Left hindlimb (tissue), 1 donor: ENCODE results near the gene GOPC.
A peak's percentile ranks its signal among the peaks of the same experiment; 100 is the strongest.
"Not testable (repeated sequence)": the region's sequence is repeated elsewhere in the genome, so short reads cannot be mapped to it uniquely, and the experiment has no call there.

Experiments
- DNase-seq: peaks from one replicate; pipeline ENCODE4 v3.0.0-alpha.2; 2018

GOPC gene

GRCh38 chr6:117547688-117548621, 54.4 kb downstream of the GOPC start:
- peak; percentile 74 for DNase-seq

GRCh38 chr6:117546674-117547073, 55.6 kb downstream of the GOPC start:
- DNase-seq = no peak

- DNase-seq = no peak
These were observed 57.1 kb downstream of the GOPC start for GRCh38 chr6:117545161-117545595.

- DNase-seq = no peak
These were observed 57.6 kb downstream of the GOPC start for GRCh38 chr6:117544716-117545115.

- DNase-seq = no peak
These were observed 59.8 kb downstream of the GOPC start for GRCh38 chr6:117542493-117542892.

GRCh38 chr6:117540670-117541069, 61.6 kb downstream of the GOPC start:
- no peak for DNase-seq

- DNase-seq = no peak
These were observed 63.7 kb downstream of the GOPC start for GRCh38 chr6:117538615-117539014.

- no peak for DNase-seq
These were observed 66.0 kb downstream of the GOPC start for GRCh38 chr6:117536317-117536716.

GRCh38 chr6:117534974-117535373, 67.3 kb downstream of the GOPC start:
- no peak for DNase-seq

GRCh38 chr6:117533775-117534174, 68.5 kb downstream of the GOPC start:
- no peak for DNase-seq

GRCh38 chr6:117531809-117532725, 70.2 kb downstream of the GOPC start:
- no peak for DNase-seq

GRCh38 chr6:117531346-117531745, 71.0 kb downstream of the GOPC start:
- no peak for DNase-seq

GRCh38 chr6:117530467-117531242, 71.7 kb downstream of the GOPC start:
- no peak for DNase-seq

- DNase-seq = no peak
These were observed 76.7 kb downstream of the GOPC start for GRCh38 chr6:117525607-117526006.

GRCh38 chr6:117521791-117522502, 80.4 kb downstream of the GOPC start:
- DNase-seq = no peak

- DNase-seq = no peak
These were observed 81.5 kb downstream of the GOPC start for GRCh38 chr6:117520603-117521395.

- no peak for DNase-seq
These were observed 83.4 kb downstream of the GOPC start for GRCh38 chr6:117518870-117519269.

GRCh38 chr6:117517995-117518394, 84.3 kb downstream of the GOPC start:
- not testable (repeated sequence) for DNase-seq

- no peak for DNase-seq
These were observed 87.0 kb downstream of the GOPC start for GRCh38 chr6:117515326-117515725.

GRCh38 chr6:117514655-117515054, 87.7 kb downstream of the GOPC start:
- DNase-seq = no peak

- DNase-seq = no peak
These were observed 88.4 kb downstream of the GOPC start for GRCh38 chr6:117513778-117514365.
